HepG2 (cell line): ENCODE measurements around the gene CIDEA. TPM values are rescaled to one million over a fixed set of nuclear protein-coding genes. Genes with fewer than 3 reads are reported as not detected.

Source experiments
- CCAR2 ChIP-seq: fragments of 200-400 bp; formaldehyde crosslinking; optimal IDR thresholded peaks from 2 replicates; pipeline ENCODE3; 2018; ENCODE audit warnings: low read depth, mild to moderate bottlenecking, low read length, moderate library complexity
- CHCHD3 ChIP-seq: sonication (generic); formaldehyde crosslinking; IDR thresholded peaks from 2 replicates; pipeline ENCODE4 v1.8.0; 2022; ENCODE audit warnings: mild to moderate bottlenecking, missing genetic modification reagents, moderate library complexity
- DMAP1 ChIP-seq: IDR thresholded peaks from 2 replicates; pipeline ENCODE4 v1.6.1; 2016
- EHMT2 ChIP-seq: fragments of 200-600 bp; sonication (generic); IDR thresholded peaks from 2 replicates; pipeline ENCODE4 v1.7.0; 2017; ENCODE audit warnings: antibody characterized with exemption, low read depth, low read length, borderline replicate concordance
- FOXM1 ChIP-seq: sonication (generic); formaldehyde crosslinking; IDR thresholded peaks from 2 replicates; pipeline ENCODE4 v1.5.0; 2020; ENCODE audit warnings: missing genetic modification reagents
- KAT7 ChIP-seq: IDR thresholded peaks from 2 replicates; pipeline ENCODE4 v1.6.1; 2018; ENCODE audit warnings: borderline replicate concordance, missing compliant biosample characterization
- NFRKB ChIP-seq: fragments of 450-650 bp; IDR thresholded peaks from 2 replicates; pipeline ENCODE4 v1.6.1; 2017
- SOX6 ChIP-seq, 2 experiments: fragments of 450-650 bp in 1 of 2; sonication (generic) in 1 of 2; formaldehyde crosslinking in 1 of 2; IDR thresholded peaks; 2 replicates each; pipeline versions ENCODE4 v1.4.0 to v1.6.1; 2017 to 2020; ENCODE audit warnings: antibody characterized with exemption in 1 of 2, mild to moderate bottlenecking in 1 of 2, missing genetic modification reagents in 1 of 2
- SP5 ChIP-seq: IDR thresholded peaks from 2 replicates; pipeline ENCODE4 v1.6.1; 2016; ENCODE audit warnings: low read depth, borderline replicate concordance
- ZBTB1 ChIP-seq: sonication (generic); formaldehyde crosslinking; IDR thresholded peaks from 2 replicates; pipeline ENCODE4 v1.4.0; 2020; ENCODE audit warnings: missing genetic modification reagents, borderline replicate concordance
- ZNF207 ChIP-seq: fragments of 450-650 bp; IDR thresholded peaks from 2 replicates; pipeline ENCODE4 v1.6.1; 2016; ENCODE audit warnings: antibody characterized with exemption, borderline replicate concordance
- ZNF337 ChIP-seq: sonication (generic); formaldehyde crosslinking; IDR thresholded peaks from 2 replicates; pipeline ENCODE4 v1.5.1; 2020; ENCODE audit warnings: missing genetic modification reagents, low read depth, mild to moderate bottlenecking, borderline replicate concordance
- ZNF562 ChIP-seq: sonication (generic); formaldehyde crosslinking; IDR thresholded peaks from 2 replicates; pipeline ENCODE4 v1.8.0; 2022; ENCODE audit warnings: missing genetic modification reagents, borderline replicate concordance
- polyA plus RNA-seq, 8 experiments: library from polyadenylated mRNA; depleted of rRNA in 3 of 8; stranded (reverse) in 7 of 8; unstranded in 1 of 8; fragments of >200 nt; fragmentation: Illumina TruSeq in 4 of 8; extraction: Trizol in 4 of 8; gene quantifications; 2 replicates each; pipeline versions ENCODE4 v1.2.1 to v1.2.3, GENCODE V29; 2011 to 2016; ENCODE audit warnings: low read depth in 4 of 8, missing spikeins in 1 of 8, mixed read lengths in 1 of 8; ENCODE audit not compliant: insufficient read depth in 1 of 8
- total RNA-seq, 5 experiments: library from RNA; depleted of rRNA; stranded (reverse); fragments of >200 nt; fragmentation: Illumina TruSeq; extraction: Trizol; gene quantifications; 2 replicates each; pipeline ENCODE4 v1.2.3, GENCODE V29; 2016; ENCODE audit warnings: low read depth in 1 of 5
- TF ChIP-seq, protein P1 (sequence below): sonication (generic); formaldehyde crosslinking; IDR thresholded peaks from 2 replicates; pipeline ENCODE4 v1.4.0; 2020; ENCODE audit warnings: missing genetic modification reagents, borderline replicate concordance
- TF ChIP-seq, protein P2 (sequence below): sonication (generic); formaldehyde crosslinking; IDR thresholded peaks from 2 replicates; pipeline ENCODE4 v1.8.0; 2023; ENCODE audit warnings: mild to moderate bottlenecking, missing genetic modification reagents
- TF ChIP-seq, protein P3 (sequence below): IDR thresholded peaks from 2 replicates; pipeline ENCODE4 v1.6.1; 2012; ENCODE audit warnings: inconsistent platforms
- TF ChIP-seq, protein P4 (sequence below): sonication (generic); formaldehyde crosslinking; IDR thresholded peaks from 2 replicates; pipeline ENCODE4 v1.5.1; 2020; ENCODE audit warnings: missing genetic modification reagents, mild to moderate bottlenecking, borderline replicate concordance
- TF ChIP-seq, protein P5 (sequence below): sonication (generic); formaldehyde crosslinking; IDR thresholded peaks from 2 replicates; pipeline ENCODE4 v1.4.0; 2020; ENCODE audit warnings: missing genetic modification reagents

Gene CIDEA
- total and polyA plus RNA-seq, 2 of the 13 experiments (the other 11 are each of a cell fraction or from before 2014, with no cell fraction given): not detected

DNA sequence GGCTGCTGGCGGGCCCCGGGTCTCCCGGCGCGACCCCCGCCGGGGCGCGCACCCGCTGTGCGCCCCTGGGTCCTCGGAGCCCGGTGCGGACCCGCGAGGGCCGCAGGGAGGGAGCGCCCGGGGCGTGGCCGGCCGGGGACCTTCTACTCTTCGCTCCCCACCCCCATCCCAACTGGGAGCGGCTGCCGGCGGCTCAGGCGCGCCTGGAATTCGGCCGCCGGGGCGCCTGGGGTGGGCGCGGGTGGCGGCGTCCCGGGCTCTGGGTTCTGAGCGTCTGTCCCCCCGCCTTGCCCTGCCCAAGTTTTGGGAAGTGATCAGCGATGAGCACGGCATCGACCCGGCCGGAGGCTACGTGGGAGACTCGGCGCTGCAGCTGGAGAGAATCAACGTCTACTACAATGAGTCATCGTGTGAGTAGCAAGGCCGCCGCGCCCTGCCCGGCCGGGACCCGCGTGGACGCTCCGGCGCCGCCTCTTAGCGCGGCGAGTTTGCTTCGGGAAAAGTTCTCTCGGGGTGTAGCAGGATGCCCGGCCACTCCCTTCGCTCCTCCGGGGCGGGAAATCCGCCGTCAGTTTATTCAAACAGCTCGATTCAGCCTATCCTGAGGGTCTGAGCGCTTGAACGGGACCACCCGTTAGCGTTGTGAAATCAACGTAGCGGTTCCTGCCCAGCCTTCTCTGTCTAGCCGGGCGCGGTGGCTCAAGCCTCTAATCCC is 54.4 kb downstream of the CIDEA start (continued):
- no peak for TF ChIP-seq CHCHD3 (CRISPR knock-in tag)
- no peak for TF ChIP-seq SP5 (CRISPR knock-in tag)
- no peak for TF ChIP-seq CCAR2
- no peak for TF ChIP-seq ZNF562
- TF ChIP-seq ZNF337: no peak
- TF ChIP-seq, protein P1, sequence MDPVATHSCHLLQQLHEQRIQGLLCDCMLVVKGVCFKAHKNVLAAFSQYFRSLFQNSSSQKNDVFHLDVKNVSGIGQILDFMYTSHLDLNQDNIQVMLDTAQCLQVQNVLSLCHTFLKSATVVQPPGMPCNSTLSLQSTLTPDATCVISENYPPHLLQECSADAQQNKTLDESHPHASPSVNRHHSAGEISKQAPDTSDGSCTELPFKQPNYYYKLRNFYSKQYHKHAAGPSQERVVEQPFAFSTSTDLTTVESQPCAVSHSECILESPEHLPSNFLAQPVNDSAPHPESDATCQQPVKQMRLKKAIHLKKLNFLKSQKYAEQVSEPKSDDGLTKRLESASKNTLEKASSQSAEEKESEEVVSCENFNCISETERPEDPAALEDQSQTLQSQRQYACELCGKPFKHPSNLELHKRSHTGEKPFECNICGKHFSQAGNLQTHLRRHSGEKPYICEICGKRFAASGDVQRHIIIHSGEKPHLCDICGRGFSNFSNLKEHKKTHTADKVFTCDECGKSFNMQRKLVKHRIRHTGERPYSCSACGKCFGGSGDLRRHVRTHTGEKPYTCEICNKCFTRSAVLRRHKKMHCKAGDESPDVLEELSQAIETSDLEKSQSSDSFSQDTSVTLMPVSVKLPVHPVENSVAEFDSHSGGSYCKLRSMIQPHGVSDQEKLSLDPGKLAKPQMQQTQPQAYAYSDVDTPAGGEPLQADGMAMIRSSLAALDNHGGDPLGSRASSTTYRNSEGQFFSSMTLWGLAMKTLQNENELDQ (CRISPR knock-in tag): no peak
- no peak for TF ChIP-seq FOXM1 (CRISPR knock-in tag)
- no peak for TF ChIP-seq ZNF207
- TF ChIP-seq EHMT2: no peak
- no peak for TF ChIP-seq SOX6 (IDR thresholded peaks at IDR 0.05)
- TF ChIP-seq SOX6 (CRISPR knock-in tag; IDR thresholded peaks at IDR 0.05): no peak
- TF ChIP-seq, protein P2, sequence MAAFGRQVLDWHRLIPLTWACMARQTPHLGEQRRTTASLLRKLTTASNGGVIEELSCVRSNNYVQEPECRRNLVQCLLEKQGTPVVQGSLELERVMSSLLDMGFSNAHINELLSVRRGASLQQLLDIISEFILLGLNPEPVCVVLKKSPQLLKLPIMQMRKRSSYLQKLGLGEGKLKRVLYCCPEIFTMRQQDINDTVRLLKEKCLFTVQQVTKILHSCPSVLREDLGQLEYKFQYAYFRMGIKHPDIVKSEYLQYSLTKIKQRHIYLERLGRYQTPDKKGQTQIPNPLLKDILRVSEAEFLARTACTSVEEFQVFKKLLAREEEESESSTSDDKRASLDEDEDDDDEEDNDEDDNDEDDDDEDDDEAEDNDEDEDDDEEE (CRISPR knock-in tag): peak; percentile 39; the same call in 1 of the 2 replicates
- TF ChIP-seq, protein P3, sequence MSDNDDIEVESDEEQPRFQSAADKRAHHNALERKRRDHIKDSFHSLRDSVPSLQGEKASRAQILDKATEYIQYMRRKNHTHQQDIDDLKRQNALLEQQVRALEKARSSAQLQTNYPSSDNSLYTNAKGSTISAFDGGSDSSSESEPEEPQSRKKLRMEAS: no peak; the same call in 1 of the 2 replicates
- TF ChIP-seq ZBTB1 (CRISPR knock-in tag): no peak
- TF ChIP-seq, protein P4, sequence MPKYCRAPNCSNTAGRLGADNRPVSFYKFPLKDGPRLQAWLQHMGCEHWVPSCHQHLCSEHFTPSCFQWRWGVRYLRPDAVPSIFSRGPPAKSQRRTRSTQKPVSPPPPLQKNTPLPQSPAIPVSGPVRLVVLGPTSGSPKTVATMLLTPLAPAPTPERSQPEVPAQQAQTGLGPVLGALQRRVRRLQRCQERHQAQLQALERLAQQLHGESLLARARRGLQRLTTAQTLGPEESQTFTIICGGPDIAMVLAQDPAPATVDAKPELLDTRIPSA (CRISPR knock-in tag): no peak
- TF ChIP-seq KAT7 (CRISPR knock-in tag): no peak
- TF ChIP-seq DMAP1 (CRISPR knock-in tag): 0 out of 2 replicates have a peak, but pooled peaks have one; percentile 47
- TF ChIP-seq NFRKB: no peak
- TF ChIP-seq, protein P5, sequence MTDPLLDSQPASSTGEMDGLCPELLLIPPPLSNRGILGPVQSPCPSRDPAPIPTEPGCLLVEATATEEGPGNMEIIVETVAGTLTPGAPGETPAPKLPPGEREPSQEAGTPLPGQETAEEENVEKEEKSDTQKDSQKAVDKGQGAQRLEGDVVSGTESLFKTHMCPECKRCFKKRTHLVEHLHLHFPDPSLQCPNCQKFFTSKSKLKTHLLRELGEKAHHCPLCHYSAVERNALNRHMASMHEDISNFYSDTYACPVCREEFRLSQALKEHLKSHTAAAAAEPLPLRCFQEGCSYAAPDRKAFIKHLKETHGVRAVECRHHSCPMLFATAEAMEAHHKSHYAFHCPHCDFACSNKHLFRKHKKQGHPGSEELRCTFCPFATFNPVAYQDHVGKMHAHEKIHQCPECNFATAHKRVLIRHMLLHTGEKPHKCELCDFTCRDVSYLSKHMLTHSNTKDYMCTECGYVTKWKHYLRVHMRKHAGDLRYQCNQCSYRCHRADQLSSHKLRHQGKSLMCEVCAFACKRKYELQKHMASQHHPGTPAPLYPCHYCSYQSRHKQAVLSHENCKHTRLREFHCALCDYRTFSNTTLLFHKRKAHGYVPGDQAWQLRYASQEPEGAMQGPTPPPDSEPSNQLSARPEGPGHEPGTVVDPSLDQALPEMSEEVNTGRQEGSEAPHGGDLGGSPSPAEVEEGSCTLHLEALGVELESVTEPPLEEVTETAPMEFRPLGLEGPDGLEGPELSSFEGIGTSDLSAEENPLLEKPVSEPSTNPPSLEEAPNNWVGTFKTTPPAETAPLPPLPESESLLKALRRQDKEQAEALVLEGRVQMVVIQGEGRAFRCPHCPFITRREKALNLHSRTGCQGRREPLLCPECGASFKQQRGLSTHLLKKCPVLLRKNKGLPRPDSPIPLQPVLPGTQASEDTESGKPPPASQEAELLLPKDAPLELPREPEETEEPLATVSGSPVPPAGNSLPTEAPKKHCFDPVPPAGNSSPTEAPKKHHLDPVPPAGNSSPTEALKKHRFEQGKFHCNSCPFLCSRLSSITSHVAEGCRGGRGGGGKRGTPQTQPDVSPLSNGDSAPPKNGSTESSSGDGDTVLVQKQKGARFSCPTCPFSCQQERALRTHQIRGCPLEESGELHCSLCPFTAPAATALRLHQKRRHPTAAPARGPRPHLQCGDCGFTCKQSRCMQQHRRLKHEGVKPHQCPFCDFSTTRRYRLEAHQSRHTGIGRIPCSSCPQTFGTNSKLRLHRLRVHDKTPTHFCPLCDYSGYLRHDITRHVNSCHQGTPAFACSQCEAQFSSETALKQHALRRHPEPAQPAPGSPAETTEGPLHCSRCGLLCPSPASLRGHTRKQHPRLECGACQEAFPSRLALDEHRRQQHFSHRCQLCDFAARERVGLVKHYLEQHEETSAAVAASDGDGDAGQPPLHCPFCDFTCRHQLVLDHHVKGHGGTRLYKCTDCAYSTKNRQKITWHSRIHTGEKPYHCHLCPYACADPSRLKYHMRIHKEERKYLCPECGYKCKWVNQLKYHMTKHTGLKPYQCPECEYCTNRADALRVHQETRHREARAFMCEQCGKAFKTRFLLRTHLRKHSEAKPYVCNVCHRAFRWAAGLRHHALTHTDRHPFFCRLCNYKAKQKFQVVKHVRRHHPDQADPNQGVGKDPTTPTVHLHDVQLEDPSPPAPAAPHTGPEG (CRISPR knock-in tag): no peak
